Measurements from ENCODE around the gene ELMO3. TPM values are rescaled to one million over a fixed set of nuclear protein-coding genes. Genes with fewer than 3 reads are reported as not detected.

The ELMO3 gene
- total RNA-seq, 2 experiments from 2014 or later = 7.6 to 9.4 TPM

- POLR2A ChIA-PET = interaction anchor here (9.4 kb wide), 1 partner anchor 13 kb away, joined by 130 read pairs; the partner anchor contains the start of gene TMEM208
- DNase-seq (no peak), ATAC-seq (ENCODE audit: low read depth) (no peak)
- peaks cover 19% of the 10 kb centered on the region for H3K36me3 Mint-ChIP-seq
- no peaks in the 10 kb centered on the region for H3K27me3 Mint-ChIP-seq
- no peaks in the 10 kb centered on the region for H3K9me3 Mint-ChIP-seq
- peaks cover 41% of the 10 kb centered on the region for H3K4me1 Mint-ChIP-seq
- H3K27ac Mint-ChIP-seq = peak overlapping the region; percentile 85
- no peak overlapping the region for H3K4me3 Mint-ChIP-seq
These were observed 42.3 kb downstream of the ELMO3 start for GRCh38 chr16:67241008-67241900.

- ATAC-seq (ENCODE audit: low read depth) (no peak), DNase-seq (no peak)
- peak overlapping the region; percentile 85 for H3K27ac Mint-ChIP-seq
- H3K4me1 Mint-ChIP-seq = peaks cover 40% of the 10 kb centered on the region
- H3K9me3 Mint-ChIP-seq = no peaks in the 10 kb centered on the region
- H3K36me3 Mint-ChIP-seq = peaks cover 11% of the 10 kb centered on the region
- H3K4me3 Mint-ChIP-seq = no peak overlapping the region
- POLR2A ChIA-PET = interaction anchor here (9.4 kb wide), 1 partner anchor 14 kb away, joined by 130 read pairs; the partner anchor contains the start of gene TMEM208
- H3K27me3 Mint-ChIP-seq = no peaks in the 10 kb centered on the region
These were observed 43.3 kb downstream of the ELMO3 start for GRCh38 chr16:67242138-67242730.

- ATAC-seq (ENCODE audit: low read depth) = no peak
- peaks cover 7% of the 10 kb centered on the region for H3K36me3 Mint-ChIP-seq
- peak overlapping the region; percentile 96 for H3K27ac Mint-ChIP-seq
- DNase-seq = no peak
- POLR2A ChIA-PET = interaction anchor here (2.3 to 9.4 kb wide), 3 partner anchors 8 to 51 kb away, joined by 11 to 130 read pairs (median 17); partner anchors contain the start of gene TMEM208
- H3K4me3 Mint-ChIP-seq = no peak overlapping the region
- H3K9me3 Mint-ChIP-seq = no peaks in the 10 kb centered on the region
- no peaks in the 10 kb centered on the region for H3K27me3 Mint-ChIP-seq
- peaks cover 40% of the 10 kb centered on the region for H3K4me1 Mint-ChIP-seq
These were observed 44.5 kb downstream of the ELMO3 start for GRCh38 chr16:67243481-67243880.

GRCh38 chr16:67244387-67245185, 45.7 kb downstream of the ELMO3 start:
- POLR2A ChIA-PET = interaction anchor here (0.5 to 9.4 kb wide), 9 partner anchors 9 to 248 kb away, joined by 3 to 130 read pairs (median 6); partner anchors contain the start of genes MATCAP1, PLEKHG4 and TMEM208
- peak; percentile 72 for DNase-seq
- Mint-ChIP-seq H3K9me3 (no peaks in the 10 kb centered on the region), H3K27me3 (peaks cover 4% of the 10 kb centered on the region), H3K4me1 (peaks cover 44% of the 10 kb centered on the region), H3K27ac (peak overlapping the region; percentile 96), H3K36me3 (peaks cover 6% of the 10 kb centered on the region), H3K4me3 (peak overlapping the region; percentile 82)
- peak; percentile 74 for ATAC-seq (ENCODE audit: low read depth)

GRCh38 chr16:67245186-67245585, 46.3 kb downstream of the ELMO3 start:
- no peaks in the 10 kb centered on the region for H3K9me3 Mint-ChIP-seq
- DNase-seq (no peak), ATAC-seq (ENCODE audit: low read depth) (no peak)
- peaks cover 47% of the 10 kb centered on the region for H3K4me1 Mint-ChIP-seq
- H3K27ac Mint-ChIP-seq = peak overlapping the region; percentile 96
- peaks cover 5% of the 10 kb centered on the region for H3K36me3 Mint-ChIP-seq
- H3K27me3 Mint-ChIP-seq = peaks cover 10% of the 10 kb centered on the region
- peak overlapping the region; percentile 82 for H3K4me3 Mint-ChIP-seq
- POLR2A ChIA-PET = interaction anchor here (1.0 to 9.4 kb wide), 6 partner anchors 10 to 232 kb away, joined by 3 to 130 read pairs (median 10); partner anchors contain the start of gene TMEM208

- Mint-ChIP-seq H3K4me1 (peaks cover 48% of the 10 kb centered on the region), H3K9me3 (no peaks in the 10 kb centered on the region), H3K27me3 (peaks cover 13% of the 10 kb centered on the region), H3K36me3 (peaks cover 5% of the 10 kb centered on the region), H3K27ac (peak overlapping the region; percentile 96), H3K4me3 (peak overlapping the region; percentile 82)
- DNase-seq (no peak), ATAC-seq (ENCODE audit: low read depth) (no peak)
- POLR2A ChIA-PET = interaction anchor here (1.0 to 9.4 kb wide), 7 partner anchors 10 to 232 kb away, joined by 3 to 130 read pairs (median 10); partner anchors contain the start of gene TMEM208
These were observed 46.7 kb downstream of the ELMO3 start for GRCh38 chr16:67245674-67246080.

- Mint-ChIP-seq H3K27me3 (peaks cover 13% of the 10 kb centered on the region), H3K9me3 (no peaks in the 10 kb centered on the region), H3K27ac (peak overlapping the region; percentile 90), H3K4me1 (peaks cover 46% of the 10 kb centered on the region), H3K36me3 (peaks cover 5% of the 10 kb centered on the region), H3K4me3 (peak overlapping the region; percentile 82)
- POLR2A ChIA-PET = interaction anchor here (0.5 to 9.4 kb wide), 11 partner anchors 9 to 357 kb away, joined by 3 to 130 read pairs (median 4); partner anchors contain the start of genes PLEKHG4 and TMEM208
- peak; percentile 11 for ATAC-seq (ENCODE audit: low read depth)
- DNase-seq = peak; percentile 76
These were observed 47.3 kb downstream of the ELMO3 start for GRCh38 chr16:67246081-67246755.

GRCh38 chr16:67246756-67247191, 47.8 kb downstream of the ELMO3 start:
- POLR2A ChIA-PET = interaction anchor here (0.5 to 9.4 kb wide), 11 partner anchors 10 to 357 kb away, joined by 3 to 130 read pairs (median 4); partner anchors contain the start of genes PLEKHG4 and TMEM208

GRCh38 chr16:67247192-67248072, 48.5 kb downstream of the ELMO3 start, which contains the start of gene FHOD1:
FHOD1 (minus strand) TSS chr16:67247481; CDS start chr16:67247410, 71 bp downstream.
- ATAC-seq (ENCODE audit: low read depth) (peak; percentile 66), DNase-seq (peak; percentile 100)
- H3K27me3 Mint-ChIP-seq = peaks cover 13% of the 10 kb centered on the region
- H3K27ac Mint-ChIP-seq = peak within 1 kb of the TSS; percentile 90
- H3K4me3 Mint-ChIP-seq = peak within 1 kb of the TSS; percentile 82
- POLR2A ChIA-PET = interaction anchor here (0.6 to 9.4 kb wide), 17 partner anchors 11 to 446 kb away, joined by 3 to 130 read pairs (median 4); partner anchors contain the start of genes PLEKHG4 and TMEM208
- H3K36me3 Mint-ChIP-seq = peaks cover 2% of the 10 kb centered on the region
- H3K9me3 Mint-ChIP-seq = no peaks in the 10 kb centered on the region
- H3K4me1 Mint-ChIP-seq = peaks cover 41% of the 10 kb centered on the region

More at GRCh38 chr16:67246756-67247191, 47.8 kb downstream of the ELMO3 start:
- ATAC-seq (ENCODE audit: low read depth) (no peak), DNase-seq (no peak)
- H3K27ac Mint-ChIP-seq = peak overlapping the region; percentile 90
- H3K4me3 Mint-ChIP-seq = peak overlapping the region; percentile 82
- H3K4me1 Mint-ChIP-seq = peaks cover 43% of the 10 kb centered on the region
- H3K27me3 Mint-ChIP-seq = peaks cover 13% of the 10 kb centered on the region
- H3K36me3 Mint-ChIP-seq = peaks cover 2% of the 10 kb centered on the region
- no peaks in the 10 kb centered on the region for H3K9me3 Mint-ChIP-seq

GRCh38 chr16:67248073-67248400, 49.1 kb downstream of the ELMO3 start:
- ATAC-seq (ENCODE audit: low read depth) (no peak), DNase-seq (no peak)
- POLR2A ChIA-PET = interaction anchor here (0.7 to 9.4 kb wide), 15 partner anchors 13 to 445 kb away, joined by 3 to 130 read pairs (median 3); partner anchors contain the start of genes PLEKHG4 and TMEM208
- Mint-ChIP-seq H3K4me3 (peak overlapping the region; percentile 82), H3K4me1 (peaks cover 38% of the 10 kb centered on the region), H3K27ac (peak overlapping the region; percentile 70), H3K9me3 (no peaks in the 10 kb centered on the region), H3K36me3 (no peaks in the 10 kb centered on the region), H3K27me3 (peaks cover 13% of the 10 kb centered on the region)

Data from activated naive CD8-positive, alpha-beta T cell treated with anti-CD3 and anti-CD28 coated beads, Interleukin-2, amount 10 ng/mL, durations not matched to agents 7 days and 5 days (primary cell).